IMR-90 (cell line): ENCODE measurements around the gene KRTAP5-9.
"Not testable (repeated sequence)": the region's sequence is repeated elsewhere in the genome, so short reads cannot be mapped to it uniquely, and the experiment has no call there.

Source experiments
- CEBPB ChIP-seq: IDR thresholded peaks from 2 replicates; pipeline ENCODE4 v1.6.1; 2012; ENCODE audit warnings: low read depth, low read length, improper control_type of control experiment
- MAZ ChIP-seq: IDR thresholded peaks from 2 replicates; pipeline ENCODE4 v1.6.1; 2012; ENCODE audit warnings: low read depth, mild to moderate bottlenecking, low read length, improper control_type of control experiment, moderate library complexity, borderline replicate concordance
- MXI1 ChIP-seq: IDR thresholded peaks from 2 replicates; pipeline ENCODE4 v1.6.1; 2012; ENCODE audit warnings: low read depth, mild to moderate bottlenecking, low read length, moderate library complexity, borderline replicate concordance
- POLR2A ChIP-seq: IDR thresholded peaks from 2 replicates; pipeline ENCODE4 v1.6.1; 2012; ENCODE audit warnings: mild to moderate bottlenecking, low read depth, low read length
- RAD21 ChIP-seq: IDR thresholded peaks from 2 replicates; pipeline ENCODE4 v1.6.1; 2012; ENCODE audit warnings: low read length, improper control_type of control experiment
- RCOR1 ChIP-seq: IDR thresholded peaks from 2 replicates; pipeline ENCODE4 v1.6.1; 2012; ENCODE audit warnings: mild to moderate bottlenecking, low read length, improper control_type of control experiment; ENCODE audit not compliant: insufficient replicate concordance
- RFX5 ChIP-seq: IDR thresholded peaks from 2 replicates; pipeline ENCODE4 v1.8.0; 2012; ENCODE audit warnings: low read depth, mild to moderate bottlenecking, low read length, moderate library complexity
- SMC3 ChIP-seq: fragments of 150-350 bp; IDR thresholded peaks from 2 replicates; pipeline ENCODE4 v1.6.1; 2016; ENCODE audit warnings: low read depth, mild to moderate bottlenecking, antibody characterized with exemption, low read length, moderate library complexity
- TF ChIP-seq, protein P1 (sequence below): conservative IDR thresholded peaks from 2 replicates; pipeline ENCODE4 v1.5.1; 2012; ENCODE audit warnings: mild to moderate bottlenecking, low read depth, low read length, improper control_type of control experiment

GRCh38 chr11:71571101-71571850 is 23.1 kb downstream of the KRTAP5-9 start:
- TF ChIP-seq RFX5, MXI1, POLR2A, RAD21, CEBPB, SMC3, MAZ, RCOR1: not testable (repeated sequence)
- TF ChIP-seq, protein P1, sequence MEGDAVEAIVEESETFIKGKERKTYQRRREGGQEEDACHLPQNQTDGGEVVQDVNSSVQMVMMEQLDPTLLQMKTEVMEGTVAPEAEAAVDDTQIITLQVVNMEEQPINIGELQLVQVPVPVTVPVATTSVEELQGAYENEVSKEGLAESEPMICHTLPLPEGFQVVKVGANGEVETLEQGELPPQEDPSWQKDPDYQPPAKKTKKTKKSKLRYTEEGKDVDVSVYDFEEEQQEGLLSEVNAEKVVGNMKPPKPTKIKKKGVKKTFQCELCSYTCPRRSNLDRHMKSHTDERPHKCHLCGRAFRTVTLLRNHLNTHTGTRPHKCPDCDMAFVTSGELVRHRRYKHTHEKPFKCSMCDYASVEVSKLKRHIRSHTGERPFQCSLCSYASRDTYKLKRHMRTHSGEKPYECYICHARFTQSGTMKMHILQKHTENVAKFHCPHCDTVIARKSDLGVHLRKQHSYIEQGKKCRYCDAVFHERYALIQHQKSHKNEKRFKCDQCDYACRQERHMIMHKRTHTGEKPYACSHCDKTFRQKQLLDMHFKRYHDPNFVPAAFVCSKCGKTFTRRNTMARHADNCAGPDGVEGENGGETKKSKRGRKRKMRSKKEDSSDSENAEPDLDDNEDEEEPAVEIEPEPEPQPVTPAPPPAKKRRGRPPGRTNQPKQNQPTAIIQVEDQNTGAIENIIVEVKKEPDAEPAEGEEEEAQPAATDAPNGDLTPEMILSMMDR = not testable (repeated sequence)
